Vagina (tissue), 2 donors: ENCODE results near the gene NME8. TPM values are rescaled to one million over a fixed set of nuclear protein-coding genes. Genes with fewer than 3 reads are reported as not detected.

Experiments
- DNase-seq, 2 donors: peaks; one replicate each; pipeline ENCODE4 v3.0.0-alpha.2; 2017; ENCODE audit errors: extremely low spot score in 2 of 2
- H3K27ac ChIP-seq: fragments of 200-600 bp; sonication (generic); one replicate; pipeline ENCODE4 v1.5.1; 2019
- H3K27me3 ChIP-seq: fragments of 200-600 bp; sonication (generic); one replicate; pipeline ENCODE4 v1.5.1; 2019
- H3K36me3 ChIP-seq, 2 donors: fragments of 200-600 bp; sonication (generic); one replicate each; pipeline ENCODE4 v1.5.1; 2017 to 2019
- H3K4me1 ChIP-seq: fragments of 200-600 bp; sonication (generic); one replicate; pipeline ENCODE4 v1.5.1; 2019
- H3K4me3 ChIP-seq, 2 donors: fragments of 200-600 bp; sonication (generic); 1 replicate in 1 of 2; 2 replicates in 1 of 2; pipeline ENCODE4 v1.5.1; 2016 to 2019
- H3K9me3 ChIP-seq: fragments of 200-600 bp; sonication (generic); one replicate; pipeline ENCODE4 v1.5.1; 2019
- CTCF ChIP-seq, 3 experiments: fragments of 450-650 bp in 2 of 3; fragments of 200-600 bp in 1 of 3; sonication (generic) in 1 of 3; IDR thresholded peaks; one replicate each; pipeline ENCODE4 v1.5.1; 2017 to 2019; ENCODE audit warnings: antibody characterized with exemption in 3 of 3, mild to moderate bottlenecking in 2 of 3, moderate library complexity in 2 of 3
- POLR2A ChIP-seq, 2 donors: fragments of 450-650 bp; IDR thresholded peaks; one replicate each; pipeline ENCODE4 v1.6.1; 2017; ENCODE audit warnings: antibody characterized with exemption in 2 of 2, mild to moderate bottlenecking in 2 of 2, moderate library complexity in 2 of 2
- POLR2AphosphoS5 ChIP-seq, 2 donors: sonication (generic); formaldehyde crosslinking; IDR thresholded peaks; one replicate each; pipeline ENCODE4 v1.9.0; 2017; ENCODE audit warnings: antibody characterized with exemption in 2 of 2, mild to moderate bottlenecking in 2 of 2, low read depth in 1 of 2; ENCODE audit not compliant: insufficient read depth in 1 of 2
- intact Hi-C: fragments of 100-400 bp; cut with DNase I; formaldehyde crosslinking; loops from one replicate; pipeline ENCODE4 v1.15.1; 2023
- total RNA-seq: library from RNA; depleted of rRNA; stranded (reverse); fragments of >200 nt; gene quantifications from one replicate; pipeline ENCODE4 v1.2.3, GENCODE V29; 2016

NME8 gene
- total RNA-seq, 1 donor from 2014 or later, result not detected

GRCh38 chr7:37947138-37947940 is 98.9 kb downstream of the NME8 start:
- no peak for TF ChIP-seq POLR2A (IDR thresholded peaks at IDR 0.05)
- no peak for TF ChIP-seq CTCF (IDR thresholded peaks at IDR 0.05)
- no peak for TF ChIP-seq POLR2AphosphoS5 (IDR thresholded peaks at IDR 0.05; ENCODE audit: insufficient read depth in 1 of 2, low read depth in 1 of 2)
- H3K9me3 ChIP-seq, result no peaks in the 10 kb centered on the region
- intact Hi-C loops, result no loop called here
- H3K4me1 ChIP-seq, result peaks cover 25% of the 10 kb centered on the region
- no peaks in the 10 kb centered on the region for H3K36me3 ChIP-seq
- no peak for DNase-seq
- no peaks in the 10 kb centered on the region for H3K27me3 ChIP-seq
- no peak overlapping the region for H3K27ac ChIP-seq
- H3K4me3 ChIP-seq, result no peak overlapping the region

- TF ChIP-seq POLR2AphosphoS5 (IDR thresholded peaks at IDR 0.05; ENCODE audit: insufficient read depth in 1 of 2, low read depth in 1 of 2) (no peak), POLR2A (IDR thresholded peaks at IDR 0.05) (no peak), CTCF (IDR thresholded peaks at IDR 0.05) (no peak)
- Histone ChIP-seq H3K4me1 (peaks cover 22% of the 10 kb centered on the region), H3K9me3 (no peaks in the 10 kb centered on the region), H3K4me3 (no peak overlapping the region), H3K36me3 (no peaks in the 10 kb centered on the region), H3K27me3 (no peaks in the 10 kb centered on the region), H3K27ac (no peak overlapping the region)
- intact Hi-C loops, result no loop called here
- no peak for DNase-seq
These were observed 99.5 kb downstream of the NME8 start for GRCh38 chr7:37947941-37948210.

Other genes with a start within 250 kb of the NME8 start
- gene GPR141, start 164.8 kb upstream of the NME8 start, total RNA-seq, result not detected
- gene SFRP4, start 68.2 kb downstream of the NME8 start, total RNA-seq, result 56.0 TPM
- 37.6 TPM for gene EPDR1, start 72.0 kb downstream of the NME8 start, total RNA-seq